A549 (cell line): Measurements from ENCODE around the gene PIKFYVE.

Experiments
- CHD2 ChIP-seq: fragments of 150-350 bp; IDR thresholded peaks from 2 replicates; pipeline ENCODE4 v1.6.1; 2014; ENCODE audit warnings: low read length; ENCODE audit not compliant: partially characterized antibody
- JUNB ChIP-seq: fragments of >200 bp; sonication (Bioruptor Twin); formaldehyde crosslinking; IDR thresholded peaks from 2 replicates; pipeline ENCODE4 v1.6.1; 2016
- MAX ChIP-seq: IDR thresholded peaks from 2 replicates; pipeline ENCODE4 v1.6.1; 2012
- MAZ ChIP-seq: fragments of 150-350 bp; IDR thresholded peaks from 2 replicates; pipeline ENCODE4 v1.6.1; 2014; ENCODE audit warnings: antibody characterized with exemption, low read depth, low read length, borderline replicate concordance
- MYC ChIP-seq: IDR thresholded peaks from 2 replicates; pipeline ENCODE4 v1.6.1; 2012; ENCODE audit warnings: mild to moderate bottlenecking, inconsistent platforms, low read length, improper control_type of control experiment, borderline replicate concordance
- PHF8 ChIP-seq: fragments of 200-600 bp; sonication (generic); IDR thresholded peaks from 2 replicates; pipeline ENCODE4 v1.6.1; 2016; ENCODE audit warnings: low read depth, mild to moderate bottlenecking, antibody characterized with exemption, moderate library complexity, borderline replicate concordance
- POLR2A ChIP-seq: IDR thresholded peaks from 2 replicates; pipeline ENCODE4 v1.6.1; 2012; ENCODE audit warnings: mild to moderate bottlenecking, low read length
- REST ChIP-seq: fragments of 200-600 bp; sonication (generic); IDR thresholded peaks from 2 replicates; pipeline ENCODE4 v1.6.1; 2016; ENCODE audit warnings: antibody characterized with exemption, mild to moderate bottlenecking, moderate library complexity
- ZFP36 ChIP-seq: fragments of 450-650 bp; IDR thresholded peaks from 2 replicates; pipeline ENCODE4 v1.6.1; 2014; ENCODE audit warnings: borderline replicate concordance; ENCODE audit not compliant: partially characterized antibody
- ZNF302 ChIP-seq: fragments of 250-450 bp; sonication (Bioruptor Pico); IDR thresholded peaks from 2 replicates; pipeline ENCODE4 v1.9.0; 2021; ENCODE audit warnings: inconsistent platforms, mild to moderate bottlenecking, moderate library complexity
- TF ChIP-seq, protein P1 (sequence below): fragments of >200 bp; sonication (Bioruptor Twin); formaldehyde crosslinking; IDR thresholded peaks from 3 replicates; pipeline ENCODE4 v1.5.1; 2016

GRCh38 chr2:208371634-208371935 is 105.5 kb downstream of the PIKFYVE start:
- no peak for TF ChIP-seq MAX
- no peak for TF ChIP-seq PHF8
- TF ChIP-seq, protein P1, sequence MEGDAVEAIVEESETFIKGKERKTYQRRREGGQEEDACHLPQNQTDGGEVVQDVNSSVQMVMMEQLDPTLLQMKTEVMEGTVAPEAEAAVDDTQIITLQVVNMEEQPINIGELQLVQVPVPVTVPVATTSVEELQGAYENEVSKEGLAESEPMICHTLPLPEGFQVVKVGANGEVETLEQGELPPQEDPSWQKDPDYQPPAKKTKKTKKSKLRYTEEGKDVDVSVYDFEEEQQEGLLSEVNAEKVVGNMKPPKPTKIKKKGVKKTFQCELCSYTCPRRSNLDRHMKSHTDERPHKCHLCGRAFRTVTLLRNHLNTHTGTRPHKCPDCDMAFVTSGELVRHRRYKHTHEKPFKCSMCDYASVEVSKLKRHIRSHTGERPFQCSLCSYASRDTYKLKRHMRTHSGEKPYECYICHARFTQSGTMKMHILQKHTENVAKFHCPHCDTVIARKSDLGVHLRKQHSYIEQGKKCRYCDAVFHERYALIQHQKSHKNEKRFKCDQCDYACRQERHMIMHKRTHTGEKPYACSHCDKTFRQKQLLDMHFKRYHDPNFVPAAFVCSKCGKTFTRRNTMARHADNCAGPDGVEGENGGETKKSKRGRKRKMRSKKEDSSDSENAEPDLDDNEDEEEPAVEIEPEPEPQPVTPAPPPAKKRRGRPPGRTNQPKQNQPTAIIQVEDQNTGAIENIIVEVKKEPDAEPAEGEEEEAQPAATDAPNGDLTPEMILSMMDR, result no peak
- no peak for TF ChIP-seq CHD2
- no peak for TF ChIP-seq ZFP36
- TF ChIP-seq POLR2A, result no peak
- TF ChIP-seq MYC, result no peak
- no peak for TF ChIP-seq JUNB
- no peak for TF ChIP-seq ZNF302 (CRISPR knock-in tag)
- TF ChIP-seq REST, result no peak
- no peak for TF ChIP-seq MAZ
